Measurements from ENCODE around the gene CYP2D6.

DNA sequence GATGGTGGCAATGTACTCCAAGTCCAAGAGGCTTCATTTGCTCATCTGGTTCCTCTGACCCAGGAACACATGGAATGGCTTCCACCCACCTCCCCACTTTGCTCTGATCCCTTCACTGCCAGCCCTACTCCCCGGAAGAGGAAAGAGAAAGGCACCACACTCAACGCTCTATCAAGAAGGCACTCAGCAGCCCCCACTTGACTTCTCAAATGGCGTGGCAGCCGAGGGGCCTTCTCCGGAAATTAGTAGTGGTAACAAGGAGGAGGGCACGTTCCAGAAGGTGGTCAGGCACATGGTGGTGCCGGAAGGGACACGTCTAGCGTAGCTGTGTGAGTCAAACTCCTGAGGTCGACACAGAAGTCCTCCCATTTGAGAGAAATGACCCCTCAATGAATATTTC is 36.5 kb upstream of the CYP2D6 start:
- TF ChIP-seq, protein P1, sequence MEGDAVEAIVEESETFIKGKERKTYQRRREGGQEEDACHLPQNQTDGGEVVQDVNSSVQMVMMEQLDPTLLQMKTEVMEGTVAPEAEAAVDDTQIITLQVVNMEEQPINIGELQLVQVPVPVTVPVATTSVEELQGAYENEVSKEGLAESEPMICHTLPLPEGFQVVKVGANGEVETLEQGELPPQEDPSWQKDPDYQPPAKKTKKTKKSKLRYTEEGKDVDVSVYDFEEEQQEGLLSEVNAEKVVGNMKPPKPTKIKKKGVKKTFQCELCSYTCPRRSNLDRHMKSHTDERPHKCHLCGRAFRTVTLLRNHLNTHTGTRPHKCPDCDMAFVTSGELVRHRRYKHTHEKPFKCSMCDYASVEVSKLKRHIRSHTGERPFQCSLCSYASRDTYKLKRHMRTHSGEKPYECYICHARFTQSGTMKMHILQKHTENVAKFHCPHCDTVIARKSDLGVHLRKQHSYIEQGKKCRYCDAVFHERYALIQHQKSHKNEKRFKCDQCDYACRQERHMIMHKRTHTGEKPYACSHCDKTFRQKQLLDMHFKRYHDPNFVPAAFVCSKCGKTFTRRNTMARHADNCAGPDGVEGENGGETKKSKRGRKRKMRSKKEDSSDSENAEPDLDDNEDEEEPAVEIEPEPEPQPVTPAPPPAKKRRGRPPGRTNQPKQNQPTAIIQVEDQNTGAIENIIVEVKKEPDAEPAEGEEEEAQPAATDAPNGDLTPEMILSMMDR (IDR thresholded peaks at IDR 0.05) = no peak
- TF ChIP-seq ZFX (IDR thresholded peaks at IDR 0.05; ENCODE audit: borderline replicate concordance) = no peak

All from 22Rv1 (cell line).